ENCODE measurements around the gene MCM5. TPM values are rescaled to one million over a fixed set of nuclear protein-coding genes. Genes with fewer than 3 reads are reported as not detected.

The MCM5 gene
- total RNA-seq, 1 experiment from 2014 or later, result 274 TPM

GRCh38 chr22:35472488-35472887, 72.5 kb downstream of the MCM5 start:
- Histone ChIP-seq H3K9me3 (ENCODE audit: control insufficient read depth, low read depth, low read length) (no peaks in the 10 kb centered on the region), H3T11ph (ENCODE audit: low read length) (no peak overlapping the region), H2AFZ (ENCODE audit: low read length) (no peak overlapping the region), H4K8ac (replicated peaks; ENCODE audit: insufficient read length, low read depth, low read length) (no peak overlapping the region), H2BK20ac (ENCODE audit: low read depth, low read length, poor library complexity, severe bottlenecking) (no peak overlapping the region), H2BK120ac (ENCODE audit: low read depth, low read length, poor library complexity, severe bottlenecking) (no peak overlapping the region), H4K20me1 (ENCODE audit: control insufficient read depth, insufficient read depth, insufficient read length) (no peaks in the 10 kb centered on the region), H2AK5ac (ENCODE audit: insufficient read length, low read length) (no peak overlapping the region), H2BK12ac (ENCODE audit: insufficient read length, low read depth, low read length) (no peak overlapping the region), H3K23me2 (ENCODE audit: insufficient read length, low read depth, low read length, poor library complexity, severe bottlenecking) (no peaks in the 10 kb centered on the region), H4K5ac (ENCODE audit: insufficient read length, low read depth, low read length) (no peak overlapping the region), H3K23ac (ENCODE audit: insufficient read length, low read depth, low read length) (no peak overlapping the region), H3K27me3 (ENCODE audit: insufficient read depth, low read length) (no peaks in the 10 kb centered on the region), H3K9ac (ENCODE audit: extremely low read depth, insufficient read length, low read length) (no peak overlapping the region), H3K14ac (ENCODE audit: insufficient read depth, low read length) (no peak overlapping the region; the same call in 1 of the 2 replicates), H4K91ac (ENCODE audit: insufficient read length, low read depth, low read length) (no peak overlapping the region), H3K27ac (ENCODE audit: insufficient read length, low read depth, low read length) (no peak overlapping the region), H2BK5ac (ENCODE audit: insufficient read length, low read length) (no peak overlapping the region), H3K4me1 (ENCODE audit: insufficient read depth, low read length) (0 out of 2 replicates have a peak, but pooled peaks cover 4% of the 10 kb centered on the region), H2BK15ac (ENCODE audit: low read depth, low read length) (no peak overlapping the region), H3K18ac (ENCODE audit: insufficient read length, low read depth, low read length) (no peak overlapping the region), H3K79me1 (ENCODE audit: insufficient read depth, low read depth, low read length, poor library complexity, severe bottlenecking) (no peaks in the 10 kb centered on the region), H3K79me2 (ENCODE audit: insufficient read depth, low read length) (no peaks in the 10 kb centered on the region), H3K4ac (ENCODE audit: low read depth, low read length) (no peak overlapping the region), H3K4me2 (ENCODE audit: insufficient read depth, insufficient read length, low read length) (no peak overlapping the region), H3K56ac (ENCODE audit: insufficient read length, low read depth, low read length) (no peak overlapping the region)
- no CpG with 5 or more reads among the region's 6 CpGs for WGBS (ENCODE audit: extremely low coverage, insufficient read length, low lambda C conversion rate)
- DNase-seq, result no peak
- H3K27ac Mint-ChIP-seq, result no peak overlapping the region
- H3K4me1 Mint-ChIP-seq, result peaks cover 18% of the 10 kb centered on the region in 2 experiments
- H3K27me3 Mint-ChIP-seq (ENCODE audit: low read depth), result peaks cover 3% of the 10 kb centered on the region
- TF ChIP-seq CTCF (conservative IDR thresholded peaks at IDR 0.05), result no peak
- H3K4me3 Mint-ChIP-seq, result no peak overlapping the region
- H3K9me3 Mint-ChIP-seq, result peaks cover 13 to 15% of the 10 kb centered on the region in 2 experiments
- peaks cover 13 to 18% (median 17%) of the 10 kb centered on the region in 3 experiments for H3K36me3 Mint-ChIP-seq (ENCODE audit: insufficient read depth in 1 of 3, low read depth in 3 of 3)
